GM21390 (cell line): ENCODE results near the gene GAP43.
"Not testable (repeated sequence)": the region's sequence is repeated elsewhere in the genome, so short reads cannot be mapped to it uniquely, and the experiment has no call there.

Experiments
- ATAC-seq: cut with Tn5 transposase; IDR thresholded peaks from one replicate; pipeline ENCODE4 v1.9.1; 2021; ENCODE audit not compliant: unreplicated experiment

Gene GAP43

DNA sequence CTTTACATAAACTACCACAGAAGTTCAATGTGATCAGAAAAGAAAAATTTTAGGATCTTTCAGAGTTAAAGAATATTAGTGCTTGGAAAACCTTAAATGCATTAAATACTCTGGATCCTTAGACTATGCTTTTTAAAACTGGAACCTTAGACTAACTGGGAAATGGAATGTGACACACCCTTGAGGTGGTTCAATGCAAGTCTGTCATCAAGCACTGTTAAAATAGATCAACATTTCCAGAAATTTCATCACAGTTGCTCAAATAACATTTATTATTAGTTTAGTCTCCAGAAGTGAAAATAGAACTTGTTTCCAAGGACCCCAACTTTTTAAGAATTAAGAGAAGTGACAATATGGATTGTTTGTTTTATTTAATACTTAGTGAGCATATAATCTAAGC is 71.8 kb downstream of the GAP43 start:
- ATAC-seq = no peak

DNA sequence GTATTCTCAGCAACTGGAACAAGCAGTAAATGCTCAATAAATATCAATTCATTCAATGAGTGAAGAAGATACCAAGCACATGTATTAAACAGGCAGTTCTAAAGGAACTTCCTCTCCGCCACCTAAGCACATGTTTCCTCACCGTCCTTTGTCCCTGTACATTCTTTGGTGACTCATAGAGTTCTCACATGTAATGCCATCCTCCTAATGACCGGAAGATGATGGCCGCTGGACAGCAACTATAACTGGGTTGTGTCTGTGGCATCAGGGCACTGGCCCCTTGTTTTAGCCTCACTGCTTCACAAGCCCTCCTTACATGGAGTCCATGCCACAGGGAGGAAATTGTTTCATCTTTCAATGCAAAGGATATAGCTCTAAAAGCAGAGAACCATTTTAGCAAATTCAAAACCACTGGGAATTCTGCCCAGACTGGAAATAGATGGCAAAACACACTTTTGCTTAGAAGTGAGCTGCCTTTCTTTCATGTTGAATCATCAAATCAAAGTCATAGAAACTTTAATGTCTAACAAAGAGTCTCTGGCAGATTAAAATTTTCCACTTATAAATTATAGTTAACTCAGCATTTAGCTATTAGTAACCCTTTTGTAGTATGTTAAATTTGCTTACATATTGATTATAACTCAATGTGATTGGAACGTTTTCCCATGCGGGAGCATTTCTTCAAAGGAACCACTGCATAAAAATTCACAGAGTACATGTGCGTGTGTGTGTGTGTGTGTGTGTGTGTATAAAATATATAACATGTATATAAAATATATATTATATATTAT is 74.1 kb downstream of the GAP43 start:
- no peak for ATAC-seq

- no peak for ATAC-seq
These were observed 75.7 kb downstream of the GAP43 start for GRCh38 chr3:115698851-115699591.

- no peak for ATAC-seq
These were observed 76.4 kb downstream of the GAP43 start for GRCh38 chr3:115699706-115700105.

DNA sequence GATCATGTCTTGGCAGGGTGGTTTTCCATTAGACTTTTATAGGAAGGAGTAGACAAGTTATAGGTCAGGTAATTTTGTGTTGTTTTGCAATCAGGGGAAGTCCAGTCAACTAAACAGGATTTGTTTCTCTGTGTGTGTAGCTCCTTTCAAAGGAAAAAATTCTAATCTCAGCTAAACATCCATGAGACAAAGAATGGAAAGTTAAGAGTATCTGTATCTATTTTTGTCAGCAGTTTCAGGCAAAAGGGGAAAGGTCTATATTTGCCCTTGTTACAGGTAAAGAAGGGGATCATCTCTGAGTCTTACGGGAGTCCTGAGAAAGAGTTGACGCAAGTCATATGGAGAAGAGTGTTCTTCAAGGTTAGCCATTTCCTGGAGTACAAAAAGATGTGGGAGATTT is 79.3 kb downstream of the GAP43 start:
- no peak for ATAC-seq

DNA sequence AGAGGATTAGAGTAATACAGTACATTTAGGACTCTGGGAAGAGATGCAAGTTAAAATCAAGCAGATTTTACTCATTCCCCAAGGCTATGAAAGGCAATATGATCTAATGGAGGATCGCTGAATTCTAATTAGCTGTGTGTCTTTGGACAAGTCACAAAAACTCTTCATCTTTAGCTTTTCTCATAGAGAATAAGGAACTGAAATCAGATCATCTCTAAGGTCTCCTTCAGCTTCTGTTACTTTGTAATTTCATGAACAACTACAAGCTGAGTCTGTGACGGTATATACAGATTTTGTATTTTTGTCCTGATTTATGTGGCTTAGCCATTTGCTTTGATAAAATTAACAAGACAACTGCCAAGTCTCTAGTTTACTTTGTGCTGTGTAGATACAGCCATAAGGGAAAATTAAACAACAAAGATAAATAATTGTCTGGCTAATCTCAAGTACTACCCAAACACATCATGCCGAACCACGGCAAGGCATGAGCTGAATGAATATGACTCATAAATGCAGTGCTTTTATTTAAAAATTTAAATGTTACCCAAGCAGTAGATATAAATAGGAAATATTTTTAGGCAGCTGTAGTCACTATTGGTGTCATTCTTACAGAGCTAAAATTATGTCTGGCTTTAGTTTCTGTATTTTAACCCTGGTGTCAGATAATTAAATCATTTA is 81.5 kb downstream of the GAP43 start:
- no peak for ATAC-seq

GRCh38 chr3:115706311-115706829 is 83.1 kb downstream of the GAP43 start:
- no peak for ATAC-seq

DNA sequence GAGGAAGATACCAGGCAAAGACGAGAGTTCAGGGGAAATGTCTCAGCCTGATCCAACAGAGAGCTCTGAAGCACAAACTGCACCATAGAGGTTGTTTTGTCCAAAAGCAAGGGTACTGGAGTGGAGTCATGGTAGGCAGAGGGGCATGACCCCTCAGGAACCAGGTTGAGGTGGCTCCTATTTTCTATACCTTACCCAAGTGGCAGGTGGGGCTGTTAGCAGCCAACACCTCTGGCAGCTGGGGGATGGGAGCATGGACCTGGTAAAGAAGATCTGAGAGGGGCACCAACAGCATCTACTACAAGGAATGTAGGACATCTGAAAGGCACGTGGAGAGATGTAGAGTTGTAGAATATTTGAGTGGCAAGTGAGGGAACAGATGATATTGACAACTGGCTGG is 85.2 kb downstream of the GAP43 start:
- no peak for ATAC-seq

DNA sequence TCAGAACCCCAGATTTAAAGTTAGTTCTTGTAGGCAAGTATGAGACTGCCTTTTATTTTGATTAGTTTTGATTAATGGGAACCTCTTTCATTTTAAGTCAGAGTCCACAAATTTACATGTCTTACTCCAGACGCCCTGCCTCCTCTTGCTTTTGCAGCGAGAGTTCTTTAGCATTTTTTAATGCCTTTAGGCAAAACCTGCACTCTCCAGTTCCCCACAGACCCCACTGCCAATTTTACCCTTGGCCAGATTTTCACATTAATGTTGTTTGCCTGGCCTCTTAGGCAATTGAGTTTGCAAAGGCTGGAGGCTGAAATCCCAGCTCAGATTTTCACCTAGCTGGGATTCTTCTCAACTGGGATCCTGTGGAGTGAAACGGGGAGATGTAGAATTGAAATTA is 85.8 kb downstream of the GAP43 start:
- ATAC-seq = no peak

DNA sequence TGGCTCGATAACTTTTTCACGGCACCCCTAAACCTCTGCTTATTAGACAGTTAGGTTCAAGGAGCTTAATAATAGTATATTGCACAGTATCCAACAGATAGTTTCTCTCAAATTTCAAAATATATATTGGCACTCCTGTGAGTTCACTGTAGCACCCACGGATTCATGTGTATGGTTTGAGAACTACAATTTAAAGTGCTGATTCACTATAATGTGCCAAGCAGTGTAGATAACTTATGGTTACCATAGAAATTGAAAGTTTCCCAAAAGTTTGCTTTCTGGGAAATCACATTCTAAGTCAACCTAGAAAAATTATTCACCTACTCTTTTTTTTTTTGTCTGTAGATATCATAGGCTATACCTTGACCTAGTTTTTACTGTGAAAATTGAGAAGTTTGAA is 86.6 kb downstream of the GAP43 start:
- no peak for ATAC-seq

DNA sequence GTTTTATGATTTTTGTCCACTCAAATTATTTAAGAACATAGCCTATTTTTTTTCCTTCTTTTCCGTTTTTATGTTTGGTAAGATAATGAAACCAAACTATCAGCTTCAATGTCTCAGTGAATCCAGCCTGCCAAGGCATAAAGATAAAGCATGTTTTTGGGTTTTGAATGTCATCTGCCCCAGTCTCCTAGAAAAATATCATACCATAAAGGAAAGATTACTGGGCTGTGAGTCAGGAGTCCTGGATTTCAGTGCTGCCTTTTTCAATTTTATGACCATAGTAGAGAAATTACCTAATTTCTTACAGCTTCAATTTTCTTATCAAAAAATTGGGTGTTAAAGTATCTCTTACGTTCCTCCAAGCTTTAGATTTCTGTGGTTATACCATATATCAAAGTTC is 87.5 kb downstream of the GAP43 start:
- ATAC-seq = no peak

DNA sequence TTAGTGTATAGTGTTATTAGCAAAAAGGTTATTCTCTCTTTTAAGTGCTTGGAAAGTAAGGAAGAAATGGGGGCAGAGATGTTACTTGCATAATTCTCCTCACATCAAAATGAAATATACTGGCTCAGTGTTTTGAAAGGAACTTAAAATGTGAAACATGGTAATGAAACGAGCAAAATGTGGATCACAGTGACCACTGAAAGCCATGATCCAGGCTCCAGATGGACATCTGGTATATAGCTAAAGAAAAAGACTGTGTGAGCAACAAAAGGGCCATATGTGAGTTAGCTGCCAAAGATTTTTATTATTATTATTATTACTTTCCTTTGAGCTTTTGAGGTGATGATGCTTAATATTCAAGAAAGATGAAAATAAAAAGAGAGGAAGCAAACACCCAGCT is 89.6 kb downstream of the GAP43 start:
- no peak for ATAC-seq

GRCh38 chr3:115713284-115713683 is 90.0 kb downstream of the GAP43 start:
- no peak for ATAC-seq

DNA sequence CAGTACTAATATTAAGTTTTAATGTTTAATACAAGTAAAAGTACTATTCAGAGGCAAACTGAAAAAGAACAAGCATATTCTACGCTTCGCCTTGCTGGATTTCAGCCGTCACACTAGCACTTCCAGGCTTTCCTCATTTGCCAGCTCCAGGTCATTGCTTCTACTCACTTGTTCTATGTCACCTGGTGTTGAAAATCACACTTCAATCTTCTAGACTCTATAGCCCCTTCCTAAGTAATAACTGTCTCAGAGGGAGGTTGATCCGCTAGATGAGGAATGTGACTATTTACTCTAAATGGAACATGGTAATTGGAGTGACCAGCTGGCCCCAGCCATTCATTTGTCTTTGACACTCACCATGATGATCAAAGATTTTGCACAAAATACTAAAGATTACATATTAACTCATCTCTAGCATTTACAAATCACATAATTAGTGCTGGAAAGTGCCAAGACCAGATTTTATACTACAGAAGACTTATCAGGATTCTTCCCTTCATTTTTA is 92.0 kb downstream of the GAP43 start:
- ATAC-seq = no peak

- no peak for ATAC-seq
These were observed 97.7 kb downstream of the GAP43 start for GRCh38 chr3:115720983-115721382.

DNA sequence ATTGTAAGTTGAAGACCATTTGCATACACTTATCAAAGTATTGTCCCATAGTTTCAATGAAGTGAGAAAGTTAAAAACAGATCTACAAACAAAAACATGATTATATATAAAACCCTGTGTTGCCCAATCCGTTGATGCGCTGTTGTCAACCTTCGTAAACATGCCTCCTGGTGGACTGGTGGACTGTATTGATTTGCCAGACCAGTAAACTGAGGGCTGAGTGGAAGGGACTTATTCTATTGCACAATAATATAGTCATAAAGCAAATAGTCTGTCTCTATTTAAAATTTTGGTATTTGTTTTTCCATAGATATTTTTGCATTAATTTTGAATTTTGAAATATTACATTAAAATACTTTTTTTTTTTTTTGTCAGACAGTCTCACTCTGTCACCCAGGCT is 102.5 kb downstream of the GAP43 start:
- no peak for ATAC-seq

GRCh38 chr3:115727135-115727534 is 103.8 kb downstream of the GAP43 start:
- ATAC-seq = no peak

GRCh38 chr3:115728013-115728412 is 104.7 kb downstream of the GAP43 start:
- no peak for ATAC-seq

DNA sequence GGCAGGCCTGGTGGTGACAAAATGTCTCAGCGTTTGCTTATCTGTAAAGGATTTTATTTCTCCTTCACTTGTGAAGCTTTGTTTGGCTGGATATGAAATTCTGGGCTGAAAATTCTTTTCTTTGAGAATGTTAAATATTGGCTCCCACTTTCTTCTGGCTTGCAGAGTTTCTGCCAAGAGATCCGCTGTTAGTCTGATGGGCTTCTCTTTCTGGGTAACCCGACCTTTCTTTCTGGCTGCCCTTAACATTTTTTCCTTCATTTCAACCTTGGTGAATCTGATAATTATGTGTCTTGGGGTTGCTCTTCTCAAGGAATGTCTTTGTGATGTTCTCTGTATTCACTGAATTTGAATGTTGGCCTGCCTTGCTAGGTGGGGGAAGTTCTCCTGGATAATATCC is 113.0 kb downstream of the GAP43 start:
- ATAC-seq = not testable (repeated sequence)

- ATAC-seq = no peak
These were observed 118.3 kb downstream of the GAP43 start for GRCh38 chr3:115741650-115742049.

GRCh38 chr3:115744516-115744915 is 121.2 kb downstream of the GAP43 start:
- ATAC-seq = not testable (repeated sequence)
